22Rv1 (cell line): Measurements from ENCODE around the gene IL17RD.

ENCODE experiments used
- CTCF ChIP-seq: fragments of 450-650 bp; IDR thresholded peaks from 2 replicates; pipeline ENCODE4 v1.5.1; 2017; ENCODE audit warnings: mild to moderate bottlenecking
- ZFX ChIP-seq: fragments of 450-650 bp; IDR thresholded peaks from 2 replicates; pipeline ENCODE4 v1.6.1; 2017; ENCODE audit warnings: antibody characterized with exemption, borderline replicate concordance

GRCh38 chr3:57081173-57081572 is 84.0 kb downstream of the IL17RD start:
- TF ChIP-seq CTCF (no peak), ZFX (no peak)
